Gastrocnemius medialis (tissue), 4 donors: ENCODE measurements around the gene KCNQ4. TPM values are rescaled to one million over a fixed set of nuclear protein-coding genes. Genes with fewer than 3 reads are reported as not detected.

Source experiments
- ATAC-seq, 2 donors: fragments of 150-250 bp; one replicate each; pipeline ENCODE4 v1.9.1; 2016
- DNase-seq, 2 donors: peaks; one replicate each; pipeline ENCODE4 v3.0.0-alpha.2; 2019
- H3K27ac ChIP-seq, 4 donors: fragments of 200-600 bp; sonication (generic); 1 replicate in 1 of 4; 2 replicates in 3 of 4; pipeline ENCODE4 v1.5.1; 2016 to 2018; ENCODE audit warnings: mild to moderate bottlenecking in 2 of 4, moderate library complexity in 1 of 4
- H3K27me3 ChIP-seq, 3 donors: fragments of 200-600 bp; sonication (generic) in 2 of 3; 1 replicate in 1 of 3; 2 replicates in 2 of 3; pipeline versions ENCODE4 v1.5.1 to v1.6.0; 2016 to 2019; ENCODE audit warnings: mild to moderate bottlenecking in 1 of 3, moderate library complexity in 1 of 3
- H3K36me3 ChIP-seq, 2 donors: fragments of 200-600 bp; sonication (generic) in 1 of 2; one replicate each; pipeline ENCODE4 v1.5.1; 2017 to 2018
- H3K4me1 ChIP-seq, 2 donors: fragments of 200-600 bp; sonication (generic) in 1 of 2; one replicate each; pipeline ENCODE4 v1.5.1; 2016 to 2017; ENCODE audit warnings: mild to moderate bottlenecking in 2 of 2
- H3K4me3 ChIP-seq, 4 donors: fragments of 200-600 bp; sonication (generic) in 3 of 4; 1 replicate in 1 of 4; 2 replicates in 3 of 4; pipeline ENCODE4 v1.5.1; 2016 to 2019; ENCODE audit warnings: mild to moderate bottlenecking in 2 of 4
- H3K9me3 ChIP-seq, 3 donors: fragments of 200-600 bp; sonication (generic) in 2 of 3; 1 replicate in 1 of 3; 2 replicates in 2 of 3; pipeline ENCODE4 v1.5.1; 2016 to 2019
- POLR2A ChIP-seq, 2 donors: fragments of 450-650 bp; IDR thresholded peaks; one replicate each; pipeline ENCODE4 v1.6.1; 2017; ENCODE audit warnings: antibody characterized with exemption in 2 of 2, mild to moderate bottlenecking in 2 of 2, moderate library complexity in 2 of 2
- in situ Hi-C, 4 donors: fragments of 200-750 bp; cut with MboI; loops; one replicate each; pipeline versions ENCODE4 v1.15.0 to v1.8.0; 2017; ENCODE audit warnings: low sequenced_read_pairs in 4 of 4
- intact Hi-C: fragments of 100-400 bp; cut with DNase I; formaldehyde crosslinking; loops from one replicate; pipeline ENCODE4 v1.15.1; 2023; ENCODE audit warnings: low total_unique reads
- total RNA-seq, 4 donors: library from RNA; depleted of rRNA; stranded (reverse); fragments of >200 nt; gene quantifications; one replicate each; pipeline versions ENCODE4 v1.1.0 to v1.2.3, GENCODE V29; 2016
- TF ChIP-seq, protein P1 (sequence below), 5 experiments: fragments of 450-650 bp in 3 of 5; fragments of 200-600 bp in 2 of 5; sonication (generic) in 2 of 5; IDR thresholded peaks in 4 of 5; conservative IDR thresholded peaks in 1 of 5; 1 replicate in 4 of 5; 2 replicates in 1 of 5; pipeline ENCODE4 v1.5.1; 2016 to 2019; ENCODE audit warnings: antibody characterized with exemption in 5 of 5, mild to moderate bottlenecking in 3 of 5, moderate library complexity in 3 of 5

The KCNQ4 gene
- total RNA-seq, 4 donors from 2014 or later = 2.9 to 8.2 (median 3.5) TPM

DNA sequence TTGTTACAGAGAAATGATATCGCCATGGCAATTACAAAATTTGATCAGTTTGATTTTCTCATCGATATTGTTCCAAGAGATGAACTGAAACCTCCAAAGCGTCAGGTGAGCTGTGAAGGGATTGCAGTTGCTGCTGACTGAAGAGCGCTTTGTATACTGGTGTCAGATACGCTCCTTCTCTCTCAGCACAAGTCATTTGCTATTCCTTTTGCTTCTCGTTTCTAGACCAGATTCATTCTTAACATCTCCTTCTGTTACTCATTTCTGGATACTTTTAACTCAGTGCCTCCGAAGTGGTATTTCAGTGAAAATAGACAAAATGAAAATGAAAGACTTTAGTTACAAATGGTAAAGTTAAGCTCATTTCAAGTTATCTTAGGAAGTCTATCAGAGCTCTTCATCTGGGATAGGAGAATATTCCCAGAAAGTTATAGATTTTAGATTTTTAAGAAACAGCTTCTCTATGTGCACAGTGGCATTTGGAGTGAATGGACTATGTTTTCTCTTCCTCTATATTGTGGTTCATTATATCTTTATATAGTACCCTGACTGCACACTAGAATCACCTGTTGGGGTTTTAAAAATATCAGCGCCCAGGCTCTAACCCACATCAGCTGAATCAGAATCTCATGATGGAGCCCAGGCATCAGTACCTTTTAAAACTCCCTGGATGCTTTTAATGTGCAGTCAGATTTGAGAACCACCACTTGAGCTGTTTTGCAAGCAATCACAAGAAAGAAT is 30.3 kb upstream of the KCNQ4 start:
- Histone ChIP-seq H3K4me1 (peaks cover 47 to 57% of the 10 kb centered on the region in 2 donors), H3K9me3 (no peaks in the 10 kb centered on the region), H3K4me3 (no peak overlapping the region), H3K27me3 (no peaks in the 10 kb centered on the region), H3K27ac (peak overlapping the region in 3 of 4 donors; percentile 22 to 84 (median 54)), H3K36me3 (peaks cover 0 to 39% of the 10 kb centered on the region in 2 donors)
- TF ChIP-seq, protein P1, sequence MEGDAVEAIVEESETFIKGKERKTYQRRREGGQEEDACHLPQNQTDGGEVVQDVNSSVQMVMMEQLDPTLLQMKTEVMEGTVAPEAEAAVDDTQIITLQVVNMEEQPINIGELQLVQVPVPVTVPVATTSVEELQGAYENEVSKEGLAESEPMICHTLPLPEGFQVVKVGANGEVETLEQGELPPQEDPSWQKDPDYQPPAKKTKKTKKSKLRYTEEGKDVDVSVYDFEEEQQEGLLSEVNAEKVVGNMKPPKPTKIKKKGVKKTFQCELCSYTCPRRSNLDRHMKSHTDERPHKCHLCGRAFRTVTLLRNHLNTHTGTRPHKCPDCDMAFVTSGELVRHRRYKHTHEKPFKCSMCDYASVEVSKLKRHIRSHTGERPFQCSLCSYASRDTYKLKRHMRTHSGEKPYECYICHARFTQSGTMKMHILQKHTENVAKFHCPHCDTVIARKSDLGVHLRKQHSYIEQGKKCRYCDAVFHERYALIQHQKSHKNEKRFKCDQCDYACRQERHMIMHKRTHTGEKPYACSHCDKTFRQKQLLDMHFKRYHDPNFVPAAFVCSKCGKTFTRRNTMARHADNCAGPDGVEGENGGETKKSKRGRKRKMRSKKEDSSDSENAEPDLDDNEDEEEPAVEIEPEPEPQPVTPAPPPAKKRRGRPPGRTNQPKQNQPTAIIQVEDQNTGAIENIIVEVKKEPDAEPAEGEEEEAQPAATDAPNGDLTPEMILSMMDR (IDR thresholded peaks at IDR 0.05 in 4 of 5, conservative IDR thresholded peaks at IDR 0.05 in 1 of 5) = no peak
- no peak for TF ChIP-seq POLR2A (IDR thresholded peaks at IDR 0.05)
- DNase-seq = no peak
- intact Hi-C loops (no loop called here), in situ Hi-C loops (no loop called here)
- ATAC-seq = no peak

DNA sequence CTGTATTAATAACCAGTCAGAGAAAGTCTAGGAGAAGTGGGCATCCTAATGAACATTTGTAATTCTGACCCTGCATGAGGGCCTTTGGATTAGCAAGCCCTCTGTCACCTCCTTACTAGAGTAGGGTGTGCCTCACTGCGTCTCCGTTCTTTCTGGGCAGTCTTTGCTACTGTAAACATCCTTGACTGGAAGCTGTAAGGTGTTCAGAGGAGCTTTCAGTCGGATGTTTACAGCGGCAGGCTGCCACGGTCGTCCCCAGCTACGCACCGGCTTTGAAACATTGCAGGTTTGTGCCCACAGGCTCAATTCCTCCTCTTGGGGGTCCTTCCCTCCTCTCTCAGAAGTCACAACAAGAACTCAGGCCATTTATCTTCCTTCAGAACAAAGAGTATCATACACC is 29.4 kb upstream of the KCNQ4 start:
- H3K36me3 ChIP-seq = peaks cover 0 to 41% of the 10 kb centered on the region in 2 donors
- H3K9me3 ChIP-seq = no peaks in the 10 kb centered on the region
- no peak for TF ChIP-seq POLR2A (IDR thresholded peaks at IDR 0.05)
- TF ChIP-seq, protein P1 (IDR thresholded peaks at IDR 0.05 in 4 of 5, conservative IDR thresholded peaks at IDR 0.05 in 1 of 5) = no peak
- H3K4me1 ChIP-seq = peaks cover 40 to 57% of the 10 kb centered on the region in 2 donors
- H3K27me3 ChIP-seq = no peaks in the 10 kb centered on the region
- H3K27ac ChIP-seq = peak overlapping the region; percentile 54 to 84 (median 68)
- in situ Hi-C loops (no loop called here), intact Hi-C loops (no loop called here)
- ATAC-seq = no peak
- no peak overlapping the region for H3K4me3 ChIP-seq
- no peak for DNase-seq

DNA sequence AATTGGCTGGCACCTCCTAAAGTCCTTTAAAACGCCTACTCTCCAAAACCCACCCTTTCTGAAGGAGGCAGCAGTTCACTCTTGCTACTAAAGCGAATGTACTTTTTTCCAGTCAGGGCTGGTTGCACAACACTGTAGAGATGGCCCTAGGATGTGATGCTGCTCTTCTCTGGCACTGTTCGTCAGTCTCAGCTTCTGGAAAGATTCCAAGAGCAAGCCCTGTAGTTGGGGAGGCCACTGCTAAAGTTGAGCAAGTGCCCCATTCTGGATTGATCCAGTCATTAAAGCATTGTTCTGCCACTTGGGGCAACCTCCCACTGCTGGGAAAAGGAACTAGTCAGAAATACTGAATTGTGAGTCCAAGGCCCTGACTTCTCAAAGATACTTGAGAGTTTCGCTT is 28.5 kb upstream of the KCNQ4 start:
- TF ChIP-seq, protein P1 (IDR thresholded peaks at IDR 0.05 in 4 of 5, conservative IDR thresholded peaks at IDR 0.05 in 1 of 5) = no peak
- TF ChIP-seq POLR2A (IDR thresholded peaks at IDR 0.05) = no peak
- peaks cover 31 to 50% of the 10 kb centered on the region in 2 donors for H3K4me1 ChIP-seq
- H3K4me3 ChIP-seq = no peak overlapping the region
- intact Hi-C loops = no loop called here
- DNase-seq (peak; percentile 17 to 40), ATAC-seq (peak in 1 of 2 donors; percentile 74)
- H3K27ac ChIP-seq = peak overlapping the region; percentile 54 to 84 (median 68)
- H3K36me3 ChIP-seq = peaks cover 0 to 49% of the 10 kb centered on the region in 2 donors
- H3K27me3 ChIP-seq = no peaks in the 10 kb centered on the region
- in situ Hi-C loops = no loop called here
- no peaks in the 10 kb centered on the region for H3K9me3 ChIP-seq

DNA sequence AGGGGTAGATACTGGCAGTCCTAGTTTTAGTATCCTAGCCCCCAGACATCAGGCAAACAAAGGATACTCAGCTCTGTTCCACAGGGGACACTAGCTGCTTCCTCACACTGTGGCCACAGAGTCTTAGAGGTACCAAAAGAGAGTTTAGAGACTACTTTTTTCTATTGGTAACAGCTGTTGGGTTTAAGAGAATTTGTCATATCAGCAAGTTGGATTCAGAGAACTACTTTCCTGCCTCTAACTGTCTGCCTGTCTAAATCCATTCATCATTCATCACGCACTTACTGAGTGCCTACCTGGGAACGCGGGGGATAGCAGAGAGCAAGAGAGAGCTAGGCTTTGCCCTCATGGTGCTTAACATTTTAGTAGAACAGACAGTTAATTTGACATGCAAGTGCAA is 27.1 kb upstream of the KCNQ4 start:
- H3K27me3 ChIP-seq = no peaks in the 10 kb centered on the region
- ATAC-seq (no peak), DNase-seq (no peak)
- H3K9me3 ChIP-seq = no peaks in the 10 kb centered on the region
- H3K36me3 ChIP-seq = peaks cover 0 to 57% of the 10 kb centered on the region in 2 donors
- no peak overlapping the region for H3K4me3 ChIP-seq
- peaks cover 34 to 56% of the 10 kb centered on the region in 2 donors for H3K4me1 ChIP-seq
- intact Hi-C loops (no loop called here), in situ Hi-C loops (no loop called here)
- no peak for TF ChIP-seq POLR2A (IDR thresholded peaks at IDR 0.05)
- TF ChIP-seq, protein P1 (IDR thresholded peaks at IDR 0.05 in 4 of 5, conservative IDR thresholded peaks at IDR 0.05 in 1 of 5) = no peak
- peak overlapping the region; percentile 9 to 84 (median 61) for H3K27ac ChIP-seq
